ENCODE data around the gene AGMO.

The AGMO gene

GRCh38 chr7:15494711-15495110 lies 67.1 kb downstream of the AGMO start:
- Histone ChIP-seq H3K9ac (ENCODE audit: low read depth, low read length) (no peak overlapping the region), H3K4me1 (ENCODE audit: control insufficient read depth, insufficient read depth, low read length) (no peaks in the 10 kb centered on the region), H3K9me3 (replicated peaks; ENCODE audit: low read length) (no peaks in the 10 kb centered on the region), H3K4me2 (ENCODE audit: low read length) (no peak overlapping the region), H3K27me3 (ENCODE audit: control insufficient read depth, insufficient read depth, low read length) (no peaks in the 10 kb centered on the region), H3K36me3 (ENCODE audit: insufficient read depth, low read length) (no peaks in the 10 kb centered on the region), H3K4me3 (ENCODE audit: low read length) (no peak overlapping the region)

- no peak overlapping the region for H3K4me2 ChIP-seq (ENCODE audit: low read length)
- no peaks in the 10 kb centered on the region for H3K27me3 ChIP-seq (ENCODE audit: control insufficient read depth, insufficient read depth, low read length)
- H3K36me3 ChIP-seq (ENCODE audit: insufficient read depth, low read length) = no peaks in the 10 kb centered on the region
- H3K9ac ChIP-seq (ENCODE audit: low read depth, low read length) = no peak overlapping the region
- no peaks in the 10 kb centered on the region for H3K4me1 ChIP-seq (ENCODE audit: control insufficient read depth, insufficient read depth, low read length)
- no peaks in the 10 kb centered on the region for H3K9me3 ChIP-seq (replicated peaks; ENCODE audit: low read length)
- H3K4me3 ChIP-seq (ENCODE audit: low read length) = no peak overlapping the region
Measured at GRCh38 chr7:15491361-15491760, 70.5 kb downstream of the AGMO start.

- no peaks in the 10 kb centered on the region for H3K27me3 ChIP-seq (ENCODE audit: control insufficient read depth, insufficient read depth, low read length)
- no peaks in the 10 kb centered on the region for H3K4me1 ChIP-seq (ENCODE audit: control insufficient read depth, insufficient read depth, low read length)
- H3K4me2 ChIP-seq (ENCODE audit: low read length) = no peak overlapping the region
- H3K36me3 ChIP-seq (ENCODE audit: insufficient read depth, low read length) = no peaks in the 10 kb centered on the region
- H3K4me3 ChIP-seq (ENCODE audit: low read length) = no peak overlapping the region
- H3K9me3 ChIP-seq (replicated peaks; ENCODE audit: low read length) = no peaks in the 10 kb centered on the region
- H3K9ac ChIP-seq (ENCODE audit: low read depth, low read length) = no peak overlapping the region
Measured at GRCh38 chr7:15490291-15490690, 71.5 kb downstream of the AGMO start.

GRCh38 chr7:15489861-15490260 lies 72.0 kb downstream of the AGMO start:
- H3K4me1 ChIP-seq (ENCODE audit: control insufficient read depth, insufficient read depth, low read length) = no peaks in the 10 kb centered on the region
- H3K9me3 ChIP-seq (replicated peaks; ENCODE audit: low read length) = no peaks in the 10 kb centered on the region
- H3K36me3 ChIP-seq (ENCODE audit: insufficient read depth, low read length) = no peaks in the 10 kb centered on the region
- no peak overlapping the region for H3K4me3 ChIP-seq (ENCODE audit: low read length)
- H3K4me2 ChIP-seq (ENCODE audit: low read length) = no peak overlapping the region
- no peaks in the 10 kb centered on the region for H3K27me3 ChIP-seq (ENCODE audit: control insufficient read depth, insufficient read depth, low read length)
- H3K9ac ChIP-seq (ENCODE audit: low read depth, low read length) = no peak overlapping the region

GRCh38 chr7:15489383-15489782 lies 72.4 kb downstream of the AGMO start:
- H3K27me3 ChIP-seq (ENCODE audit: control insufficient read depth, insufficient read depth, low read length) = no peaks in the 10 kb centered on the region
- H3K4me2 ChIP-seq (ENCODE audit: low read length) = no peak overlapping the region

GRCh38 chr7:15488401-15488800 lies 73.4 kb downstream of the AGMO start:
- Histone ChIP-seq H3K9ac (ENCODE audit: low read depth, low read length) (no peak overlapping the region), H3K9me3 (replicated peaks; ENCODE audit: low read length) (no peaks in the 10 kb centered on the region), H3K27me3 (ENCODE audit: control insufficient read depth, insufficient read depth, low read length) (no peaks in the 10 kb centered on the region), H3K4me2 (ENCODE audit: low read length) (no peak overlapping the region), H3K4me1 (ENCODE audit: control insufficient read depth, insufficient read depth, low read length) (no peaks in the 10 kb centered on the region), H3K4me3 (ENCODE audit: low read length) (no peak overlapping the region), H3K36me3 (ENCODE audit: insufficient read depth, low read length) (no peaks in the 10 kb centered on the region)

More at GRCh38 chr7:15489383-15489782, 72.4 kb downstream of the AGMO start:
- no peak overlapping the region for H3K9ac ChIP-seq (ENCODE audit: low read depth, low read length)
- H3K4me1 ChIP-seq (ENCODE audit: control insufficient read depth, insufficient read depth, low read length) = no peaks in the 10 kb centered on the region
- H3K9me3 ChIP-seq (replicated peaks; ENCODE audit: low read length) = no peaks in the 10 kb centered on the region
- no peaks in the 10 kb centered on the region for H3K36me3 ChIP-seq (ENCODE audit: insufficient read depth, low read length)
- H3K4me3 ChIP-seq (ENCODE audit: low read length) = no peak overlapping the region

- no peak overlapping the region for H3K4me2 ChIP-seq (ENCODE audit: low read length)
- H3K27me3 ChIP-seq (ENCODE audit: control insufficient read depth, insufficient read depth, low read length) = no peaks in the 10 kb centered on the region
- no peaks in the 10 kb centered on the region for H3K36me3 ChIP-seq (ENCODE audit: insufficient read depth, low read length)
- no peaks in the 10 kb centered on the region for H3K4me1 ChIP-seq (ENCODE audit: control insufficient read depth, insufficient read depth, low read length)
- H3K4me3 ChIP-seq (ENCODE audit: low read length) = no peak overlapping the region
- no peaks in the 10 kb centered on the region for H3K9me3 ChIP-seq (replicated peaks; ENCODE audit: low read length)
- H3K9ac ChIP-seq (ENCODE audit: low read depth, low read length) = no peak overlapping the region
Measured at GRCh38 chr7:15487896-15488295, 73.9 kb downstream of the AGMO start.

GRCh38 chr7:15485998-15486397 lies 75.8 kb downstream of the AGMO start:
- H3K4me1 ChIP-seq (ENCODE audit: control insufficient read depth, insufficient read depth, low read length) = no peaks in the 10 kb centered on the region
- H3K4me2 ChIP-seq (ENCODE audit: low read length) = no peak overlapping the region
- no peak overlapping the region for H3K4me3 ChIP-seq (ENCODE audit: low read length)
- no peak overlapping the region for H3K9ac ChIP-seq (ENCODE audit: low read depth, low read length)
- H3K9me3 ChIP-seq (replicated peaks; ENCODE audit: low read length) = no peaks in the 10 kb centered on the region
- no peaks in the 10 kb centered on the region for H3K36me3 ChIP-seq (ENCODE audit: insufficient read depth, low read length)
- H3K27me3 ChIP-seq (ENCODE audit: control insufficient read depth, insufficient read depth, low read length) = no peaks in the 10 kb centered on the region

GRCh38 chr7:15485431-15485830 lies 76.4 kb downstream of the AGMO start:
- H3K36me3 ChIP-seq (ENCODE audit: insufficient read depth, low read length) = no peaks in the 10 kb centered on the region
- H3K27me3 ChIP-seq (ENCODE audit: control insufficient read depth, insufficient read depth, low read length) = no peaks in the 10 kb centered on the region
- H3K9me3 ChIP-seq (replicated peaks; ENCODE audit: low read length) = no peaks in the 10 kb centered on the region
- H3K4me2 ChIP-seq (ENCODE audit: low read length) = no peak overlapping the region
- H3K4me3 ChIP-seq (ENCODE audit: low read length) = no peak overlapping the region
- no peak overlapping the region for H3K9ac ChIP-seq (ENCODE audit: low read depth, low read length)
- H3K4me1 ChIP-seq (ENCODE audit: control insufficient read depth, insufficient read depth, low read length) = no peaks in the 10 kb centered on the region

- H3K27me3 ChIP-seq (ENCODE audit: control insufficient read depth, insufficient read depth, low read length) = no peaks in the 10 kb centered on the region
- no peak overlapping the region for H3K4me2 ChIP-seq (ENCODE audit: low read length)
- no peaks in the 10 kb centered on the region for H3K36me3 ChIP-seq (ENCODE audit: insufficient read depth, low read length)
- no peaks in the 10 kb centered on the region for H3K4me1 ChIP-seq (ENCODE audit: control insufficient read depth, insufficient read depth, low read length)
- H3K4me3 ChIP-seq (ENCODE audit: low read length) = no peak overlapping the region
- no peak overlapping the region for H3K9ac ChIP-seq (ENCODE audit: low read depth, low read length)
- no peaks in the 10 kb centered on the region for H3K9me3 ChIP-seq (replicated peaks; ENCODE audit: low read length)
Measured at GRCh38 chr7:15481132-15481531, 80.7 kb downstream of the AGMO start.

- H3K9ac ChIP-seq (ENCODE audit: low read depth, low read length) = no peak overlapping the region
- H3K4me3 ChIP-seq (ENCODE audit: low read length) = no peak overlapping the region
- no peaks in the 10 kb centered on the region for H3K9me3 ChIP-seq (replicated peaks; ENCODE audit: low read length)
- no peaks in the 10 kb centered on the region for H3K36me3 ChIP-seq (ENCODE audit: insufficient read depth, low read length)
- no peaks in the 10 kb centered on the region for H3K4me1 ChIP-seq (ENCODE audit: control insufficient read depth, insufficient read depth, low read length)
- no peaks in the 10 kb centered on the region for H3K27me3 ChIP-seq (ENCODE audit: control insufficient read depth, insufficient read depth, low read length)
- no peak overlapping the region for H3K4me2 ChIP-seq (ENCODE audit: low read length)
Measured at GRCh38 chr7:15478401-15478800, 83.4 kb downstream of the AGMO start.

- H3K4me1 ChIP-seq (ENCODE audit: control insufficient read depth, insufficient read depth, low read length) = no peaks in the 10 kb centered on the region
- H3K4me2 ChIP-seq (ENCODE audit: low read length) = no peak overlapping the region
- no peak overlapping the region for H3K9ac ChIP-seq (ENCODE audit: low read depth, low read length)
- no peaks in the 10 kb centered on the region for H3K27me3 ChIP-seq (ENCODE audit: control insufficient read depth, insufficient read depth, low read length)
- no peaks in the 10 kb centered on the region for H3K36me3 ChIP-seq (ENCODE audit: insufficient read depth, low read length)
- no peaks in the 10 kb centered on the region for H3K9me3 ChIP-seq (replicated peaks; ENCODE audit: low read length)
- H3K4me3 ChIP-seq (ENCODE audit: low read length) = no peak overlapping the region
Measured at GRCh38 chr7:15476531-15476918, 85.3 kb downstream of the AGMO start.
